Prostate gland (tissue), 2 donors: ENCODE data around the gene EGLN3.

ENCODE experiments used
- POLR2A ChIP-seq: fragments of 450-650 bp; IDR thresholded peaks from one replicate; pipeline ENCODE4 v1.6.1; 2016; ENCODE audit warnings: antibody characterized with exemption, mild to moderate bottlenecking
- TF ChIP-seq, protein P1 (sequence below), 4 experiments: fragments of 200-600 bp in 2 of 4; fragments of 450-650 bp in 2 of 4; sonication (generic) in 2 of 4; IDR thresholded peaks; 1 replicate in 3 of 4; 2 replicates in 1 of 4; pipeline ENCODE4 v1.5.1; 2016 to 2019; ENCODE audit warnings: antibody characterized with exemption in 4 of 4, mild to moderate bottlenecking in 2 of 4, moderate library complexity in 2 of 4

DNA sequence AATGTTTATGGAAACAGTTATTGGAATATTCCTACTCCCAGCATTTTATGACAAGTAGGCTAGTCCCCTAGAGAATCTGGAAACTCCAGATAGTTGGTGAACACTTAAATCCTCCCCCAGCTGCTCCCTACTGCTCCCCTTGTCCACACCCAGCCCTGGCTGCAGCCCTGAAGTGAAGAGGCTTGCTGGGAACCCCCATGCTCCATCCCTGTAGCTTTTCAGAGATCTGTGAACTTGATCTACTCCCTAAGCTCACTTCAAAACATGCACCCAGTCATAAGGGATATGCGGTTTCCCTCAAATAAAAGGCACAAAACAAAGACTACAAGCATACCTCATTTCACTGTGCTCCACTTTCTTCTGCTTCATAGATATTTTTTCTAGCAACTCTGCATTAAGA lies 33.2 kb downstream of the EGLN3 start:
- TF ChIP-seq, protein P1, sequence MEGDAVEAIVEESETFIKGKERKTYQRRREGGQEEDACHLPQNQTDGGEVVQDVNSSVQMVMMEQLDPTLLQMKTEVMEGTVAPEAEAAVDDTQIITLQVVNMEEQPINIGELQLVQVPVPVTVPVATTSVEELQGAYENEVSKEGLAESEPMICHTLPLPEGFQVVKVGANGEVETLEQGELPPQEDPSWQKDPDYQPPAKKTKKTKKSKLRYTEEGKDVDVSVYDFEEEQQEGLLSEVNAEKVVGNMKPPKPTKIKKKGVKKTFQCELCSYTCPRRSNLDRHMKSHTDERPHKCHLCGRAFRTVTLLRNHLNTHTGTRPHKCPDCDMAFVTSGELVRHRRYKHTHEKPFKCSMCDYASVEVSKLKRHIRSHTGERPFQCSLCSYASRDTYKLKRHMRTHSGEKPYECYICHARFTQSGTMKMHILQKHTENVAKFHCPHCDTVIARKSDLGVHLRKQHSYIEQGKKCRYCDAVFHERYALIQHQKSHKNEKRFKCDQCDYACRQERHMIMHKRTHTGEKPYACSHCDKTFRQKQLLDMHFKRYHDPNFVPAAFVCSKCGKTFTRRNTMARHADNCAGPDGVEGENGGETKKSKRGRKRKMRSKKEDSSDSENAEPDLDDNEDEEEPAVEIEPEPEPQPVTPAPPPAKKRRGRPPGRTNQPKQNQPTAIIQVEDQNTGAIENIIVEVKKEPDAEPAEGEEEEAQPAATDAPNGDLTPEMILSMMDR (IDR thresholded peaks at IDR 0.05), result no peak
- TF ChIP-seq POLR2A, result no peak
